Measurements from ENCODE around the gene GNB1L.

DNA sequence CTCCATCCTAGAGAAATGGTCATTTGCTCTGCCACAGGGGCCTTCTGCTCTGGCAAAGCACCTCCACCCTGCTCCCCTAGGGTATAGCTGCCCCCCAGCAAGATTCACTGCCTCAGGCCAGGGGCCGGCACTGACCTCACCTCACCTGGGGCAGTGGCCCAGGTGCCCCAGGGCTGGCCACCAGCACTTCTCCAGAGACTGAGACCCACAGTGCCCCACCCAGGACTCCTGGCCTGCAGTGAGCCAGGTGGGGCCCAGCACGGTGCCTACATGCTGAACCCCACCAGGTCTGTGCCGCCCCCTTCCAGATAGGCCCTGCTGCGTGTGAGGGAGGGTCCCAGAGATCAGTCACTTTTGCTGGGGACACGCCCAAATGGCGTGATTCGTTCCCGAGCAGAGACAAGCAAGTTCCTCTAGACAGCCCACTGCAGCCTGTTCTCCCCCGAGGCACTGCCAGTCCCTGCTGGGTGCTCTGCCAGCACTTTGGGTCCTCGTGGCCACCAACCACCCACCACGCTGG, 10.8 kb downstream of the GNB1L start:
- TF ChIP-seq, protein P1, sequence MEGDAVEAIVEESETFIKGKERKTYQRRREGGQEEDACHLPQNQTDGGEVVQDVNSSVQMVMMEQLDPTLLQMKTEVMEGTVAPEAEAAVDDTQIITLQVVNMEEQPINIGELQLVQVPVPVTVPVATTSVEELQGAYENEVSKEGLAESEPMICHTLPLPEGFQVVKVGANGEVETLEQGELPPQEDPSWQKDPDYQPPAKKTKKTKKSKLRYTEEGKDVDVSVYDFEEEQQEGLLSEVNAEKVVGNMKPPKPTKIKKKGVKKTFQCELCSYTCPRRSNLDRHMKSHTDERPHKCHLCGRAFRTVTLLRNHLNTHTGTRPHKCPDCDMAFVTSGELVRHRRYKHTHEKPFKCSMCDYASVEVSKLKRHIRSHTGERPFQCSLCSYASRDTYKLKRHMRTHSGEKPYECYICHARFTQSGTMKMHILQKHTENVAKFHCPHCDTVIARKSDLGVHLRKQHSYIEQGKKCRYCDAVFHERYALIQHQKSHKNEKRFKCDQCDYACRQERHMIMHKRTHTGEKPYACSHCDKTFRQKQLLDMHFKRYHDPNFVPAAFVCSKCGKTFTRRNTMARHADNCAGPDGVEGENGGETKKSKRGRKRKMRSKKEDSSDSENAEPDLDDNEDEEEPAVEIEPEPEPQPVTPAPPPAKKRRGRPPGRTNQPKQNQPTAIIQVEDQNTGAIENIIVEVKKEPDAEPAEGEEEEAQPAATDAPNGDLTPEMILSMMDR (IDR thresholded peaks at IDR 0.05): no peak
- TF ChIP-seq POLR2AphosphoS5 (IDR thresholded peaks at IDR 0.05; ENCODE audit: low read depth, low read length): no peak

All from Panc1 (cell line).